HepG2 (cell line): ENCODE measurements around the gene BHLHE41. TPM values are rescaled to one million over a fixed set of nuclear protein-coding genes. Genes with fewer than 3 reads are reported as not detected.

Source experiments
- ADNP ChIP-seq: sonication (generic); formaldehyde crosslinking; IDR thresholded peaks from 2 replicates; pipeline ENCODE4 v1.4.0; 2020; ENCODE audit warnings: missing genetic modification reagents
- ATF7-NPFF ChIP-seq: sonication (generic); formaldehyde crosslinking; IDR thresholded peaks from 2 replicates; pipeline ENCODE4 v1.8.1; 2023; ENCODE audit warnings: mild to moderate bottlenecking, low read depth, missing genetic modification reagents, moderate library complexity
- CREM ChIP-seq, 2 experiments: sonication (generic) in 1 of 2; formaldehyde crosslinking in 1 of 2; IDR thresholded peaks; 2 replicates each; pipeline versions ENCODE4 v1.4.0 to v1.6.1; 2016 to 2020; ENCODE audit warnings: antibody characterized with exemption in 1 of 2, mild to moderate bottlenecking in 1 of 2, missing genetic modification reagents in 1 of 2
- GABPA ChIP-seq, 2 experiments: IDR thresholded peaks; 2 replicates each; pipeline ENCODE4 v1.6.1; 2011 to 2016; ENCODE audit warnings: low read depth in 2 of 2, low read length in 1 of 2, missing biosample characterization in 1 of 2, missing genetic modification characterization in 1 of 2
- HHEX ChIP-seq: IDR thresholded peaks from 2 replicates; pipeline ENCODE4 v1.6.1; 2016; ENCODE audit warnings: control low read depth
- HOMEZ ChIP-seq: IDR thresholded peaks from 2 replicates; pipeline ENCODE4 v1.6.1; 2016; ENCODE audit warnings: low read depth
- HOXA5 ChIP-seq: sonication (generic); formaldehyde crosslinking; IDR thresholded peaks from 2 replicates; pipeline ENCODE4 v1.4.0; 2020; ENCODE audit warnings: missing genetic modification reagents
- KLF16 ChIP-seq, 2 experiments: sonication (generic) in 1 of 2; formaldehyde crosslinking in 1 of 2; IDR thresholded peaks; 2 replicates each; pipeline versions ENCODE4 v1.6.1 to v1.8.0; 2016 to 2023; ENCODE audit warnings: missing genetic modification reagents in 2 of 2, missing compliant biosample characterization in 1 of 2
- KLF6 ChIP-seq: IDR thresholded peaks from 2 replicates; pipeline ENCODE4 v1.8.0; 2016; ENCODE audit warnings: missing biosample characterization, missing genetic modification reagents
- MEIS2 ChIP-seq: sonication (generic); formaldehyde crosslinking; IDR thresholded peaks from 2 replicates; pipeline ENCODE4 v1.9.0; 2021; ENCODE audit warnings: mild to moderate bottlenecking, missing genetic modification reagents
- SMAD1 ChIP-seq: sonication (generic); formaldehyde crosslinking; IDR thresholded peaks from 2 replicates; pipeline ENCODE4 v1.4.0; 2020; ENCODE audit warnings: missing genetic modification reagents, low read depth, mild to moderate bottlenecking, borderline replicate concordance
- SMAD9 ChIP-seq: sonication (generic); formaldehyde crosslinking; IDR thresholded peaks from 2 replicates; pipeline ENCODE4 v1.5.1; 2020; ENCODE audit warnings: mild to moderate bottlenecking, missing genetic modification reagents
- TAF15 ChIP-seq: fragments of 200-400 bp; formaldehyde crosslinking; IDR thresholded peaks from one replicate; pipeline ENCODE4 v1.6.1; 2018; ENCODE audit warnings: mild to moderate bottlenecking, low read depth, low read length; ENCODE audit not compliant: poor library complexity, severe bottlenecking
- TCF12 ChIP-seq, 2 experiments: fragments of 450-650 bp in 1 of 2; sonication (generic) in 1 of 2; formaldehyde crosslinking in 1 of 2; IDR thresholded peaks; 2 replicates each; pipeline versions ENCODE4 v1.6.1 to v1.8.0; 2017 to 2022; ENCODE audit warnings: antibody characterized with exemption in 1 of 2, mild to moderate bottlenecking in 1 of 2, missing genetic modification reagents in 1 of 2, moderate library complexity in 1 of 2
- ZKSCAN8 ChIP-seq: IDR thresholded peaks from 2 replicates; pipeline ENCODE4 v1.6.1; 2016; ENCODE audit warnings: borderline replicate concordance, missing genetic modification reagents, missing compliant biosample characterization
- ZNF253 ChIP-seq: sonication (generic); formaldehyde crosslinking; IDR thresholded peaks from 2 replicates; pipeline ENCODE4 v1.8.0; 2022; ENCODE audit warnings: mild to moderate bottlenecking, missing genetic modification reagents, borderline replicate concordance
- ZNF44 ChIP-seq: sonication (generic); formaldehyde crosslinking; IDR thresholded peaks from 2 replicates; pipeline ENCODE4 v1.5.1; 2020; ENCODE audit warnings: mild to moderate bottlenecking, missing genetic modification reagents
- ZNF446 ChIP-seq: sonication (generic); formaldehyde crosslinking; IDR thresholded peaks from 2 replicates; pipeline ENCODE4 v1.5.0; 2020; ENCODE audit warnings: mild to moderate bottlenecking, missing genetic modification reagents
- ZNF512 ChIP-seq: sonication (generic); formaldehyde crosslinking; IDR thresholded peaks from 2 replicates; pipeline ENCODE4 v1.4.0; 2020; ENCODE audit warnings: mild to moderate bottlenecking, missing genetic modification reagents
- ZNF552 ChIP-seq: sonication (generic); formaldehyde crosslinking; IDR thresholded peaks from 2 replicates; pipeline ENCODE4 v1.9.0; 2022; ENCODE audit warnings: missing genetic modification reagents, mild to moderate bottlenecking, borderline replicate concordance
- ZNF589 ChIP-seq: sonication (generic); formaldehyde crosslinking; conservative IDR thresholded peaks from 2 replicates; pipeline ENCODE4 v1.8.0; 2022; ENCODE audit warnings: mild to moderate bottlenecking, moderate library complexity, missing genetic modification reagents
- polyA plus RNA-seq, 8 experiments: library from polyadenylated mRNA; depleted of rRNA in 3 of 8; stranded (reverse) in 7 of 8; unstranded in 1 of 8; fragments of >200 nt; fragmentation: Illumina TruSeq in 4 of 8; extraction: Trizol in 4 of 8; gene quantifications; 2 replicates each; pipeline versions ENCODE4 v1.2.1 to v1.2.3, GENCODE V29; 2011 to 2016; ENCODE audit warnings: low read depth in 4 of 8, missing spikeins in 1 of 8, mixed read lengths in 1 of 8; ENCODE audit not compliant: insufficient read depth in 1 of 8
- total RNA-seq, 5 experiments: library from RNA; depleted of rRNA; stranded (reverse); fragments of >200 nt; fragmentation: Illumina TruSeq; extraction: Trizol; gene quantifications; 2 replicates each; pipeline ENCODE4 v1.2.3, GENCODE V29; 2016; ENCODE audit warnings: low read depth in 1 of 5
- TF ChIP-seq, protein P1 (sequence below): sonication (generic); formaldehyde crosslinking; IDR thresholded peaks from 2 replicates; pipeline ENCODE4 v1.5.1; 2020; ENCODE audit warnings: missing genetic modification reagents, mild to moderate bottlenecking, borderline replicate concordance
- TF ChIP-seq, protein P2 (sequence below): sonication (generic); formaldehyde crosslinking; conservative IDR thresholded peaks from 2 replicates; pipeline ENCODE4 v1.8.0; 2022; ENCODE audit warnings: missing genetic modification reagents

The BHLHE41 gene
- total and polyA plus RNA-seq, 2 of the 13 experiments (the other 11 are each of a cell fraction or from before 2014, with no cell fraction given): 0.03 TPM; not detected in 1

DNA sequence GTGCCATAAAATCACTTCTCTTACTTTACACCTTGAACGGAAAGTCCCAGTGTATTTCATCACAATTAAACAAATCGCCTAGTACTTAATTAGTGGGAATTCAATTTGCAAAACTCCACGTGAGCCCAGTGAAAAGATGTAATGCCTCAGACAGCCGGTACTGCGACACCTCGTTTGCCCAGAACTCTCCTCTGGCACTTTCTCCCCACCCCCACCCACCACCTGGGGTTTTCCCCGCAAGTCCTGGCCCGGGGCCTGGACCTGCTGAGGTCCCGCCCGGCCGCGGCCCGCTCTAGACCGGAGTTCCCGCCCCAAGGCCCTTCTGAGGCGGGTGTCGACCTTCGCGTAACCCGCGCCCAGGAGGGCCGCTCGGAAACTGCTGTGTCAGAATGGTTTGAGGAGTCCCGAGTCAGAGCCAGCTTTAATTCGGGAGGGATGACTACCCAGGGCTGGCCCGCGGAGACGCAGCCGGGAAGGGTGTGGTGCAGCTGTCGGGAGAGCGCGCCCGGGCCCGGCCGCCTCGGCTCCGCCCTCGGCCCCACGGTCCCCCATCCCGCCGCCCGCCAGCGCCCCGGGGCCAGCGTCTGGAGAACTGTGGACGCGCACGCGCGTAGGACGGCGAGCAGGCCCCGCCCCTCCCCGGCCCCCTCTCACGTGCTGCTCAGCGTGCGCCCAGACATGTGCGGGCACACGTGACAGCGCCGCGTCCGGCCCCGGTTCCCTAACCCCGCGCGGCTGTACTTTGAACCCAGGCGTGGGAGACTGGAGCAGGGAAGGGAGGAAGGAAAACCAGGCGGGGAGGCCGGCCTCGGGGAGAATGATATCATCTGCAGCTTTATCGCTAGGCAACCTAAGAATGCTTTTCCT is 10.8 kb downstream of the BHLHE41 start (continued):
- no peak for TF ChIP-seq ZNF512
- TF ChIP-seq ATF7-NPFF: peak; percentile 76; the same call in 1 of the 2 replicates
- peak; percentile 73; the same call in 1 of the 2 replicates for TF ChIP-seq ZNF552 (CRISPR knock-in tag)
- no peak for TF ChIP-seq ZKSCAN8 (CRISPR knock-in tag)
- no peak for TF ChIP-seq TAF15
- no peak for TF ChIP-seq SMAD1 (CRISPR knock-in tag)
- TF ChIP-seq MEIS2 (CRISPR knock-in tag): peak; percentile 72; the same call in 1 of the 2 replicates
- TF ChIP-seq, protein P1, sequence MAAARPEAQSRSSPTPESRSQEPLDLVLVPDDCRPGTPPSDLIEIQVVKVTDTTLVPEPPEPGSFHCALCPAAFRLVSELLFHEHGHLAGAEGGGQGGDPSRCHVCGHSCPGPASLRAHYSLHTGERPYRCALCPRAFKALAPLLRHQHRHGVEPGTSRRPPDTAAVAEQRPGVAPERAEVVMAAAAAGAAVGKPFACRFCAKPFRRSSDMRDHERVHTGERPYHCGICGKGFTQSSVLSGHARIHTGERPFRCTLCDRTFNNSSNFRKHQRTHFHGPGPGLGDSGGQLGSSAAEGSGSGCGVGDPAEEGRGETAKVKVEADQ (CRISPR knock-in tag): 0 out of 2 replicates have a peak, but pooled peaks have one; percentile 37
- TF ChIP-seq SMAD9 (CRISPR knock-in tag): no peak
- TF ChIP-seq TCF12 (IDR thresholded peaks at IDR 0.05): no peak
- TF ChIP-seq TCF12 (CRISPR knock-in tag; IDR thresholded peaks at IDR 0.05): peak; percentile 83
- TF ChIP-seq, protein P2, sequence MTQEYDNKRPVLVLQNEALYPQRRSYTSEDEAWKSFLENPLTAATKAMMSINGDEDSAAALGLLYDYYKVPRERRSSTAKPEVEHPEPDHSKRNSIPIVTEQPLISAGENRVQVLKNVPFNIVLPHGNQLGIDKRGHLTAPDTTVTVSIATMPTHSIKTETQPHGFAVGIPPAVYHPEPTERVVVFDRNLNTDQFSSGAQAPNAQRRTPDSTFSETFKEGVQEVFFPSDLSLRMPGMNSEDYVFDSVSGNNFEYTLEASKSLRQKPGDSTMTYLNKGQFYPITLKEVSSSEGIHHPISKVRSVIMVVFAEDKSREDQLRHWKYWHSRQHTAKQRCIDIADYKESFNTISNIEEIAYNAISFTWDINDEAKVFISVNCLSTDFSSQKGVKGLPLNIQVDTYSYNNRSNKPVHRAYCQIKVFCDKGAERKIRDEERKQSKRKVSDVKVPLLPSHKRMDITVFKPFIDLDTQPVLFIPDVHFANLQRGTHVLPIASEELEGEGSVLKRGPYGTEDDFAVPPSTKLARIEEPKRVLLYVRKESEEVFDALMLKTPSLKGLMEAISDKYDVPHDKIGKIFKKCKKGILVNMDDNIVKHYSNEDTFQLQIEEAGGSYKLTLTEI (CRISPR knock-in tag): no peak
- peak; percentile 85; the same call in 1 of the 2 replicates for TF ChIP-seq ZNF589 (CRISPR knock-in tag)
- peak; percentile 93 for TF ChIP-seq ZNF446 (CRISPR knock-in tag)
- no peak for TF ChIP-seq CREM (IDR thresholded peaks at IDR 0.05)
- TF ChIP-seq CREM (CRISPR knock-in tag; IDR thresholded peaks at IDR 0.05): no peak
- TF ChIP-seq KLF6 (CRISPR knock-in tag): no peak
- no peak for TF ChIP-seq HHEX (CRISPR knock-in tag)
- no peak for TF ChIP-seq GABPA (IDR thresholded peaks at IDR 0.05; ENCODE audit: low read depth, low read length)
- TF ChIP-seq GABPA (CRISPR knock-in tag; IDR thresholded peaks at IDR 0.05; ENCODE audit: low read depth): peak; percentile 52; the same call in 1 of the 2 replicates
- TF ChIP-seq HOXA5 (CRISPR knock-in tag): peak; percentile 88
- TF ChIP-seq ADNP (CRISPR knock-in tag): no peak
- peak; percentile 70 for TF ChIP-seq HOMEZ (CRISPR knock-in tag)
- TF ChIP-seq ZNF253 (CRISPR knock-in tag): no peak
- peak in 1 of 2 experiments; percentile 73; a peak in 1 of 4 replicates for TF ChIP-seq KLF16 (CRISPR knock-in tag; IDR thresholded peaks at IDR 0.05)
- peak; percentile 63; the same call in 1 of the 2 replicates for TF ChIP-seq ZNF44 (CRISPR knock-in tag)
